GM21381 (cell line): ENCODE data around the gene DIP2A.
"Not testable (repeated sequence)": the region's sequence is repeated elsewhere in the genome, so short reads cannot be mapped to it uniquely, and the experiment has no call there.

Experiments
- ATAC-seq: cut with Tn5 transposase; IDR thresholded peaks from one replicate; pipeline ENCODE4 v1.9.1; 2021; ENCODE audit warnings: mild to moderate bottlenecking, moderate library complexity; ENCODE audit not compliant: unreplicated experiment

The DIP2A gene

GRCh38 chr21:46424621-46425020, 34.1 kb upstream of the DIP2A start:
- no peak for ATAC-seq

GRCh38 chr21:46425041-46425440, 33.6 kb upstream of the DIP2A start:
- no peak for ATAC-seq

GRCh38 chr21:46425571-46425970, 33.1 kb upstream of the DIP2A start:
- no peak for ATAC-seq

- no peak for ATAC-seq
Observed at GRCh38 chr21:46426313-46427046, 32.2 kb upstream of the DIP2A start.

- ATAC-seq: no peak
Observed at GRCh38 chr21:46427516-46427915, 31.2 kb upstream of the DIP2A start.

GRCh38 chr21:46428286-46428685, 30.4 kb upstream of the DIP2A start:
- ATAC-seq: no peak

- no peak for ATAC-seq
Observed at GRCh38 chr21:46428987-46429710, 29.5 kb upstream of the DIP2A start.

GRCh38 chr21:46429754-46430681, 28.7 kb upstream of the DIP2A start:
- ATAC-seq: no peak

- ATAC-seq: no peak
Observed at GRCh38 chr21:46431448-46431847, 27.2 kb upstream of the DIP2A start.

GRCh38 chr21:46431884-46432488, 26.7 kb upstream of the DIP2A start:
- no peak for ATAC-seq

- ATAC-seq: not testable (repeated sequence)
Observed at GRCh38 chr21:46433116-46433515, 25.6 kb upstream of the DIP2A start.

GRCh38 chr21:46434322-46434958, 24.3 kb upstream of the DIP2A start:
- no peak for ATAC-seq

GRCh38 chr21:46435786-46436227, 22.9 kb upstream of the DIP2A start:
- no peak for ATAC-seq

GRCh38 chr21:46436621-46437020, 22.1 kb upstream of the DIP2A start:
- ATAC-seq: no peak

GRCh38 chr21:46437096-46437498, 21.6 kb upstream of the DIP2A start:
- no peak for ATAC-seq

GRCh38 chr21:46437511-46437910, 21.2 kb upstream of the DIP2A start:
- ATAC-seq: no peak

- ATAC-seq: no peak
Observed at GRCh38 chr21:46438241-46438640, 20.4 kb upstream of the DIP2A start.

- no peak for ATAC-seq
Observed at GRCh38 chr21:46439906-46440305, 18.8 kb upstream of the DIP2A start.

- no peak for ATAC-seq
Observed at GRCh38 chr21:46441331-46441730, 17.4 kb upstream of the DIP2A start.

GRCh38 chr21:46441961-46442498, 16.7 kb upstream of the DIP2A start:
- ATAC-seq: no peak
